KMS-11 (cell line): ENCODE results near the gene KIF25.

ENCODE experiments used
- H2AFZ ChIP-seq: fragments of 200-600 bp; sonication (generic); 2 replicates; pipeline ENCODE4 v1.6.1; 2016; ENCODE audit warnings: antibody characterized with exemption, mixed run types, low read depth
- H3K27ac ChIP-seq: fragments of 200-600 bp; sonication (generic); 2 replicates; pipeline ENCODE4 v1.6.1; 2016; ENCODE audit warnings: mild to moderate bottlenecking, mixed run types
- H3K27me3 ChIP-seq: fragments of 200-600 bp; sonication (generic); 2 replicates; pipeline ENCODE4 v1.6.1; 2017; ENCODE audit warnings: mild to moderate bottlenecking, low read depth, mixed run types, moderate library complexity; ENCODE audit not compliant: insufficient read depth
- H3K36me3 ChIP-seq: fragments of 200-600 bp; sonication (generic); 2 replicates; pipeline ENCODE4 v1.6.1; 2017; ENCODE audit warnings: mild to moderate bottlenecking, mixed run types; ENCODE audit not compliant: insufficient read depth
- H3K4me1 ChIP-seq: fragments of 200-600 bp; sonication (generic); 2 replicates; pipeline ENCODE4 v1.6.1; 2016; ENCODE audit warnings: mild to moderate bottlenecking, low read depth, mixed run types; ENCODE audit not compliant: poor library complexity, severe bottlenecking
- H3K4me2 ChIP-seq: fragments of 200-600 bp; sonication (generic); 2 replicates; pipeline ENCODE4 v1.7.0; 2016; ENCODE audit warnings: mild to moderate bottlenecking, mixed run types
- H3K4me3 ChIP-seq: fragments of 200-600 bp; sonication (generic); IDR thresholded peaks from 2 replicates; pipeline ENCODE4 v1.6.1; 2017; ENCODE audit warnings: low read depth, low read length, mixed read lengths; ENCODE audit not compliant: insufficient read depth
- H3K79me2 ChIP-seq: fragments of 200-600 bp; sonication (generic); 2 replicates; pipeline ENCODE4 v1.6.1; 2016; ENCODE audit warnings: low read depth, mixed run types; ENCODE audit not compliant: insufficient read depth
- H3K9ac ChIP-seq: fragments of 200-600 bp; sonication (generic); 2 replicates; pipeline ENCODE4 v1.6.1; 2016; ENCODE audit warnings: mild to moderate bottlenecking, mixed run types
- H4K20me1 ChIP-seq: fragments of 200-600 bp; sonication (generic); 2 replicates; pipeline ENCODE4 v1.6.1; 2016; ENCODE audit warnings: mild to moderate bottlenecking, mixed run types; ENCODE audit not compliant: insufficient read depth
- TF ChIP-seq, protein P1 (sequence below): fragments of 200-600 bp; sonication (generic); conservative IDR thresholded peaks from 2 replicates; pipeline ENCODE4 v1.6.1; 2017; ENCODE audit warnings: low read depth, mild to moderate bottlenecking, antibody characterized with exemption, low read length, moderate library complexity, mixed read lengths

Gene KIF25

DNA sequence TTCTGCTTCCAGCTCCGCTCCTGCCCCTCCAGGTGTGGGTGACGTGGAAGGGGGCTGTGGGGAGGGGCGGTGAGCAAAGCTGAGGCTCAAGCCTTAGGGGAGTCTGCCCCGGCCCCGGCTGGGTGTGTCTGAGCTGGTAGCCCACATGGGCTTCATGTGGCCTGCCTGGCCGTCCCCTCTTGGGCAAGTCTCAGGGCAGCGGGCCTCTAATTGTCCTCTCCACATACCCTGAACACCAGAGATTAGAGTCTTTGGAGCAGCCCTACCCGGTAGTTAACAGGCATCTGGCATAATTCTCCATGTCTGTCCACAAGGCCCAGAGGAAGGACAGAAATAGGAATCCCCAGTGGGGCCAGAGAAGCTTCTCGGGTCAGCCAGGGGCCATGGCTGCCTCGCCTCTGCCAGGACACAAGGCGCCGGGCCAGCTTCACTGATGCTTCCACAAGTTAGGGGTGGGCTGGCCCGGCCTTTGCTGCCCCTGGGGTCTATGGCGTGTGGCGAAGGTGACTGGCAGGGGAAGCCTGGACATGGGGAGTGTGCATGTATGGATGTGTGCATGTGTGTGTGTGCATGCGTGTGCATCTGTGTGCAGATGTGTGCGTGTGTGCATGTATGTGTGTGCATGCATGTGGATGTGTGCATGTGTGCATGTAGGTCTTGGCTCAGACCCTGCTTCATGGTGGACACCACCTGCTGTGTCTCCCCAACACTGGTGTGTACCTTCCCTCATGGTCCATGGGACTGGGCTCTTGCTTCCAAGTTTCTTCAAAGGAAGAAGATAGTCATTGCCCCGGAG, 57.5 kb downstream of the KIF25 start:
- H3K9ac ChIP-seq: no peak overlapping the region
- no peak overlapping the region for H3K4me2 ChIP-seq
- H3K79me2 ChIP-seq: no peaks in the 10 kb centered on the region
- H2AFZ ChIP-seq: no peak overlapping the region
- peaks cover 3% of the 10 kb centered on the region; the same call in 1 of the 2 replicates for H3K27me3 ChIP-seq
- no peak overlapping the region for H3K27ac ChIP-seq
- H4K20me1 ChIP-seq: no peaks in the 10 kb centered on the region
- TF ChIP-seq, protein P1, sequence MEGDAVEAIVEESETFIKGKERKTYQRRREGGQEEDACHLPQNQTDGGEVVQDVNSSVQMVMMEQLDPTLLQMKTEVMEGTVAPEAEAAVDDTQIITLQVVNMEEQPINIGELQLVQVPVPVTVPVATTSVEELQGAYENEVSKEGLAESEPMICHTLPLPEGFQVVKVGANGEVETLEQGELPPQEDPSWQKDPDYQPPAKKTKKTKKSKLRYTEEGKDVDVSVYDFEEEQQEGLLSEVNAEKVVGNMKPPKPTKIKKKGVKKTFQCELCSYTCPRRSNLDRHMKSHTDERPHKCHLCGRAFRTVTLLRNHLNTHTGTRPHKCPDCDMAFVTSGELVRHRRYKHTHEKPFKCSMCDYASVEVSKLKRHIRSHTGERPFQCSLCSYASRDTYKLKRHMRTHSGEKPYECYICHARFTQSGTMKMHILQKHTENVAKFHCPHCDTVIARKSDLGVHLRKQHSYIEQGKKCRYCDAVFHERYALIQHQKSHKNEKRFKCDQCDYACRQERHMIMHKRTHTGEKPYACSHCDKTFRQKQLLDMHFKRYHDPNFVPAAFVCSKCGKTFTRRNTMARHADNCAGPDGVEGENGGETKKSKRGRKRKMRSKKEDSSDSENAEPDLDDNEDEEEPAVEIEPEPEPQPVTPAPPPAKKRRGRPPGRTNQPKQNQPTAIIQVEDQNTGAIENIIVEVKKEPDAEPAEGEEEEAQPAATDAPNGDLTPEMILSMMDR: no peak
- H3K4me1 ChIP-seq: no peaks in the 10 kb centered on the region
- no peaks in the 10 kb centered on the region for H3K36me3 ChIP-seq
- H3K4me3 ChIP-seq: no peak overlapping the region

DNA sequence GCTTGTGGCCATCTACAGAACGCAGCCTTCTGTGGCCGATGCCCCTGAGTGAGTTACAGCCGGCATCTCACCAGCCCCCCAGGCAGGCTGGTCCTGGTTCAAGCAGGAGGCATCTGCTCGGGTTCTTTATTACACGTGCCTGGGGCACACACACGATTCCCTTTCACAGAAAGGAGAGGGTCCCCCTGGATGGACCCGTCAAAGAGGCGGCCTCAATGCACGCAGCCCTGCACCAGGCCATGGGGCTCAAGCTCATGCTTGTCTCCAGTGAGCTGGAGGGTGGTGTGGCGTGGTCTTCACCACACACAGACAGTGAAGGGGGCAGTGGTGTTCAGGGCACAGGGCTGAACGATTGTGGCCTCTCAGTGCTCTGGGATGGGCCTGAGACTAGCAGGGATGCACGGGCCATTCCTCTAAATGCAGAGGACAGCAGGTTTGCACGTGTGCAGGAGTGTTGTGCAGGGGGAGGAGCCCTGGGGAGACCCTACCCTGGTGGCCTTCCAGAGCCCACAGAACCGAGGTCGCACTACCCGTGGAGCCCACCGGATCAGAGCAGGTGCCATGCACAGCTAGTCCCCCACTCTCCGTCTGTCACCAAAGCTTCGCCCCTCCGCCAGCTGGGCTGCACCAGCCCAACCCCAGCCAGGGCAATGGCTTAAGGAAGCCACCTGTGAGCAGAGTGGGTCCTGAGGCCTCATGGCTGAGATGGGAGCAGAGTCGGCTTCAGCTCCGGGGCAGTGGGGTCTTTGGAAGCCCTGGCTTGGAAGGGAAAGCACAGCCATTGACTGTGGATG, 58.4 kb downstream of the KIF25 start:
- Histone ChIP-seq H3K4me2 (no peak overlapping the region), H2AFZ (no peak overlapping the region), H3K4me3 (no peak overlapping the region), H4K20me1 (no peaks in the 10 kb centered on the region), H3K27me3 (peaks cover 3% of the 10 kb centered on the region; the same call in 1 of the 2 replicates), H3K9ac (no peak overlapping the region), H3K27ac (no peak overlapping the region), H3K79me2 (no peaks in the 10 kb centered on the region), H3K36me3 (no peaks in the 10 kb centered on the region), H3K4me1 (no peaks in the 10 kb centered on the region)
- TF ChIP-seq, protein P1: no peak

DNA sequence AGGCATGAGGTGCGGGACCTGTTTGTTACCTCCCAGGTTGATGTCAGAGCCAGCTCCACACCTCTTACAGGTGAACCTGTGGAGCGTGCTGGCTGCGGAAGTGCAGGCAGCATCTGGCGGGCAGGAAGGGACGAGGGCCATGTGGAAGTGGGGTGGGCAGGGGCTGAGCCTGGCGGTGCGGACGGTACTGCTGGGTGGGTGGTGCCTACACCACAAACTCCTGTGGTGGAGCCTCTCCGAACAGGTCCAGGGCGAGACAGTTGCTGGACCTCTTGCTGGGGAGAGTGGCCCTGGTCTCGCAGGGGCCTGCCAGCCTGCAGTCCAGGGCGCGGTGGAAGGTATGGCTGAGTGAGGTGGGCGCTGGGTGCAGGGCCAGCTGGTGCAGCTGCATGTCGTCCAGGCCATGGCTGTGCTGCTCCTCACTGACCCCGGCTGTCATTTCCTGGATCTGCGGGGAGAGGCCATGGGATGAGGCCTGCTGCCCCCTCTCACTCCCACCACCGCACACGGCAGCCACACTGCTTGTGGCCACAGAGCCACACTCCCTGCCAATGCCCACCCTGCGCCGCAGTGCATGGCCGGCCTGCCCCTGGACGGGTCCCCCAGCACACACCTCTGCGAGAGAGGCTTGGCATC, 59.5 kb downstream of the KIF25 start:
- H3K27me3 ChIP-seq: no peaks in the 10 kb centered on the region; the same call in 1 of the 2 replicates
- H3K79me2 ChIP-seq: no peaks in the 10 kb centered on the region
- no peak overlapping the region for H2AFZ ChIP-seq
- H3K4me1 ChIP-seq: no peaks in the 10 kb centered on the region
- H3K27ac ChIP-seq: no peak overlapping the region
- H3K4me2 ChIP-seq: no peak overlapping the region
- no peak overlapping the region for H3K4me3 ChIP-seq
- no peaks in the 10 kb centered on the region for H3K36me3 ChIP-seq
- H4K20me1 ChIP-seq: no peaks in the 10 kb centered on the region
- no peak overlapping the region for H3K9ac ChIP-seq
- TF ChIP-seq, protein P1: no peak

DNA sequence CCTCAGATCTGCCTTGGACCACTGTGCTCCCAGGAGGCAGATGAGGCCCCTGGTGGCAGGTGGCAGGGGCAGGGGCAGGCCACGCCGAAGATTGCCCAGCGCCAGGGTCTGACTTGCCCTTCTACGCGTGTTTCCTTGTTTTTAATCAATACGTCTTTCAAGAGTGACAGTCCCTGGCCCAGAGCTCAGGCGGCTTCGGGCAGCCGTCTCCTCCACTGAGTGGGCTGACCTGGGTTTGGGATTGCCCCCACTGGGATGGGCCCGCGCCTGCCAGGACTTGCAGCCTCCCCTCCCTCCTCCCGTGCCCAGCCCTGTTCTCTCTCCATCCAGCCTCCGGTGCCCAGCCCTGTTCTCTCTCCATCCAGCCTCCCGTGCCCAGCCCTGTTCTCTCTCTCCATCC, 60.4 kb downstream of the KIF25 start:
- no peaks in the 10 kb centered on the region for H4K20me1 ChIP-seq
- H3K27ac ChIP-seq: no peak overlapping the region
- H3K4me2 ChIP-seq: no peak overlapping the region
- H2AFZ ChIP-seq: no peak overlapping the region
- no peaks in the 10 kb centered on the region for H3K36me3 ChIP-seq
- no peak overlapping the region for H3K4me3 ChIP-seq
- no peaks in the 10 kb centered on the region for H3K4me1 ChIP-seq
- H3K27me3 ChIP-seq: no peaks in the 10 kb centered on the region; the same call in 1 of the 2 replicates
- TF ChIP-seq, protein P1: no peak
- no peaks in the 10 kb centered on the region for H3K79me2 ChIP-seq
- H3K9ac ChIP-seq: no peak overlapping the region
